HG03159 (cell line): ENCODE results near the gene APOA1.

Experiments used
- ATAC-seq: cut with Tn5 transposase; IDR thresholded peaks from one replicate; pipeline ENCODE4 v1.9.1; 2021; ENCODE audit warnings: mild to moderate bottlenecking, moderate library complexity; ENCODE audit not compliant: unreplicated experiment

The APOA1 gene

GRCh38 chr11:116859175-116859574 is 21.8 kb upstream of the APOA1 start:
- ATAC-seq, result no peak

- no peak for ATAC-seq
Observed at GRCh38 chr11:116857936-116858335, 20.5 kb upstream of the APOA1 start.

GRCh38 chr11:116857316-116857715 is 19.9 kb upstream of the APOA1 start:
- ATAC-seq, result no peak

GRCh38 chr11:116856423-116856822 is 19.0 kb upstream of the APOA1 start:
- no peak for ATAC-seq

- no peak for ATAC-seq
Observed at GRCh38 chr11:116855413-116855812, 18.0 kb upstream of the APOA1 start.

GRCh38 chr11:116853461-116854073 is 16.1 kb upstream of the APOA1 start:
- peak; percentile 89 for ATAC-seq

GRCh38 chr11:116852261-116853031 is 15.0 kb upstream of the APOA1 start:
- no peak for ATAC-seq

GRCh38 chr11:116851626-116852025 is 14.2 kb upstream of the APOA1 start:
- ATAC-seq, result no peak

GRCh38 chr11:116849486-116849885 is 12.1 kb upstream of the APOA1 start:
- no peak for ATAC-seq

GRCh38 chr11:116849060-116849459 is 11.6 kb upstream of the APOA1 start:
- ATAC-seq, result no peak

GRCh38 chr11:116847612-116848011 is 10.2 kb upstream of the APOA1 start:
- ATAC-seq, result no peak

- ATAC-seq, result no peak
Observed at GRCh38 chr11:116844722-116845121, 7.3 kb upstream of the APOA1 start.

- ATAC-seq, result no peak
Observed at GRCh38 chr11:116843661-116844060, 6.2 kb upstream of the APOA1 start.

- no peak for ATAC-seq
Observed at GRCh38 chr11:116842909-116843308, 5.5 kb upstream of the APOA1 start.

- no peak for ATAC-seq
Observed at GRCh38 chr11:116842117-116842516, 4.7 kb upstream of the APOA1 start.

- ATAC-seq, result no peak
Observed at GRCh38 chr11:116840746-116841296, 3.4 kb upstream of the APOA1 start.

- ATAC-seq, result no peak
Observed at GRCh38 chr11:116840224-116840745, 2.9 kb upstream of the APOA1 start.

- no peak for ATAC-seq
Observed at GRCh38 chr11:116838321-116839084, 1.1 kb upstream of the APOA1 start.

GRCh38 chr11:116836632-116836991 is 810 bp downstream of the APOA1 start:
- ATAC-seq, result no peak

- peak; percentile 77 for ATAC-seq
Observed at GRCh38 chr11:116835791-116836631, 1.4 kb downstream of the APOA1 start.
